Measurements from ENCODE around the gene ADORA2A.

The ADORA2A gene

DNA sequence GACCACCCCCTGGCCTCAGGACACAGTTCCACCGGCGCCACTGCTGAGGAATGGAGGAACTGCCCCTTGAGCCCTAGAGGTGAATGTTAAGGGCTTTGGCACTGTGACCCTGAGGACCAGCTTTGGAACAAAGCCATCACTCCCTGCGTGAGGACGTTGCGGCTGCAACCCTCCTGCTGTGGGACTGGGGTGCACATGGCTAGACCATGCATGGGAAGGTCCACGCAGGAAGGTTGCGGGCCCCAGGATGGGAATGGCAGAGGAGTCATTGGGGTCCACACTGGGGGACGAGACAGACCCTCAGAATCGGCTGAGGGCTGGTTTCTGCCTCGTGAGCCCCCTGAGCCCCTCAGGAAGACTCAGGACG is 6.4 kb upstream of the ADORA2A start:
- TF ChIP-seq, protein P1, sequence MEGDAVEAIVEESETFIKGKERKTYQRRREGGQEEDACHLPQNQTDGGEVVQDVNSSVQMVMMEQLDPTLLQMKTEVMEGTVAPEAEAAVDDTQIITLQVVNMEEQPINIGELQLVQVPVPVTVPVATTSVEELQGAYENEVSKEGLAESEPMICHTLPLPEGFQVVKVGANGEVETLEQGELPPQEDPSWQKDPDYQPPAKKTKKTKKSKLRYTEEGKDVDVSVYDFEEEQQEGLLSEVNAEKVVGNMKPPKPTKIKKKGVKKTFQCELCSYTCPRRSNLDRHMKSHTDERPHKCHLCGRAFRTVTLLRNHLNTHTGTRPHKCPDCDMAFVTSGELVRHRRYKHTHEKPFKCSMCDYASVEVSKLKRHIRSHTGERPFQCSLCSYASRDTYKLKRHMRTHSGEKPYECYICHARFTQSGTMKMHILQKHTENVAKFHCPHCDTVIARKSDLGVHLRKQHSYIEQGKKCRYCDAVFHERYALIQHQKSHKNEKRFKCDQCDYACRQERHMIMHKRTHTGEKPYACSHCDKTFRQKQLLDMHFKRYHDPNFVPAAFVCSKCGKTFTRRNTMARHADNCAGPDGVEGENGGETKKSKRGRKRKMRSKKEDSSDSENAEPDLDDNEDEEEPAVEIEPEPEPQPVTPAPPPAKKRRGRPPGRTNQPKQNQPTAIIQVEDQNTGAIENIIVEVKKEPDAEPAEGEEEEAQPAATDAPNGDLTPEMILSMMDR (IDR thresholded peaks at IDR 0.05; ENCODE audit: low read depth, low read length), result no peak
- H3K4me3 ChIP-seq (replicated peaks in 1 of 2; ENCODE audit: low read depth in 2 of 2, low read length in 2 of 2), result no peak overlapping the region

DNA sequence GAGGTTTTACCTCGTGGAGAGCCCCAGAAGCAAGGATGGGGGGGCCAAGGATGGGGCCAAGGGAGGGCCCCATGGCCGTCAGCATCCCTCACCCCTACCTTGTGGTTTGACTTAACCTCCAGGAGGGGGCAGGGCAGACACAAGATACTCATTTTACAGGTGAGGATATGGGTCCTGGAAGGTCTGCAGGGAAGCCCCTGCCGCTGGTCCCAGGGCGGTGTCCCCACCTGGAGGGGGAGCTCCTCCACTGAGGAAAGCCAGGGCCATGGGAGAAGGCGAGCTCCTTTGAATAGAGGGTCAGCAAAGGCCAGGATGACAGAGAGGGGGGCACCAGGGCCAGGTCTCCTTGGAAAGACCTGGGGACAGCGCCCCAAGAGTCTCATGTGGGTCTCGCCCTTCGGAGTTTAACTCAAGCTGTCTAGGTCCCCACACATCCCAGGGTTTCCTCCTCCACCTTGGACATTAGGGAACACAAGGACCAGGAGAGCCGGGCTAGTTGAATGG is 5.9 kb upstream of the ADORA2A start:
- no peak overlapping the region for H3K4me3 ChIP-seq (replicated peaks in 1 of 2; ENCODE audit: low read depth in 2 of 2, low read length in 2 of 2)
- no peak for DNase-seq (ENCODE audit: low read depth in 2 of 2)
- TF ChIP-seq, protein P1 (IDR thresholded peaks at IDR 0.05; ENCODE audit: low read depth, low read length), result no peak

More for the DNA sequence above, 6.4 kb upstream of the ADORA2A start:
- no peak for DNase-seq (ENCODE audit: low read depth in 2 of 2)

DNA sequence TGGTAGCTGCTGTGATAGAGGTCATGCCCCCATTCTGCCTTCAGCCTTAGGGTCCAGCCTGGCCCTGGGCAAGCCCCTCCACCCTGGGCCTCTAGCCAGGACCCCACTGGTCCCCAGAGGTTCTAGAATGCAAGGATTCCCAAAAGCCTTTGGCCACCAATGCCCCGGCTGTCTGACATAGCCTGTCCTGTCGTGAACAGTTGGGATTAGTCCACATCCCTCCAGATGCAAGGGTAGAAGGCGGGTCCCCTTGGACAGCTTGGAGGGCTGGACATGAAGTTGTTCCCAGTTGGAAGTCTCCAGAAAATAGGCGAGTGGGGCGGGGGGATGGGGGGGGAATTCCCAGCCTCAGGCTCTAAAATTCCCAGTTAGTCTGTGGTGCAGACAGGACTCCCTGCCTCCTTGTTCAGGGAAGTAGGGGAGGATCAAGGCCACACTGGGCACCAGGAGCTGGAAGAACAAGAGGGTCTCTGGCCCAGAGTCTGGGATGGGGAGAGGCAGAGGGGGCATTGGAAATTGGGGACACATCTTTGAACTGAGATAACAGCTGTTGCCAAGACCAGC is 5.2 kb upstream of the ADORA2A start:
- TF ChIP-seq, protein P1 (IDR thresholded peaks at IDR 0.05; ENCODE audit: low read depth, low read length), result no peak
- H3K4me3 ChIP-seq (replicated peaks in 1 of 2; ENCODE audit: low read depth in 2 of 2, low read length in 2 of 2), result no peak overlapping the region

GRCh38 chr22:24423519-24424000 is 3.8 kb upstream of the ADORA2A start:
- H3K4me3 ChIP-seq (replicated peaks in 1 of 2; ENCODE audit: low read depth in 2 of 2, low read length in 2 of 2), result peak overlapping the region in 1 of 2 donors; percentile 55
- TF ChIP-seq, protein P1 (IDR thresholded peaks at IDR 0.05; ENCODE audit: low read depth, low read length), result peak; percentile 27
- DNase-seq (ENCODE audit: low read depth in 2 of 2), result peak; percentile 33 to 40

More for the DNA sequence above, 5.2 kb upstream of the ADORA2A start:
- DNase-seq (ENCODE audit: low read depth in 2 of 2), result no peak

GRCh38 chr22:24424001-24424900 is 3.1 kb upstream of the ADORA2A start:
- TF ChIP-seq, protein P1 (IDR thresholded peaks at IDR 0.05; ENCODE audit: low read depth, low read length), result no peak
- H3K4me3 ChIP-seq (replicated peaks in 1 of 2; ENCODE audit: low read depth in 2 of 2, low read length in 2 of 2), result peak overlapping the region; percentile 38 to 55
- DNase-seq (ENCODE audit: low read depth in 2 of 2), result no peak

DNA sequence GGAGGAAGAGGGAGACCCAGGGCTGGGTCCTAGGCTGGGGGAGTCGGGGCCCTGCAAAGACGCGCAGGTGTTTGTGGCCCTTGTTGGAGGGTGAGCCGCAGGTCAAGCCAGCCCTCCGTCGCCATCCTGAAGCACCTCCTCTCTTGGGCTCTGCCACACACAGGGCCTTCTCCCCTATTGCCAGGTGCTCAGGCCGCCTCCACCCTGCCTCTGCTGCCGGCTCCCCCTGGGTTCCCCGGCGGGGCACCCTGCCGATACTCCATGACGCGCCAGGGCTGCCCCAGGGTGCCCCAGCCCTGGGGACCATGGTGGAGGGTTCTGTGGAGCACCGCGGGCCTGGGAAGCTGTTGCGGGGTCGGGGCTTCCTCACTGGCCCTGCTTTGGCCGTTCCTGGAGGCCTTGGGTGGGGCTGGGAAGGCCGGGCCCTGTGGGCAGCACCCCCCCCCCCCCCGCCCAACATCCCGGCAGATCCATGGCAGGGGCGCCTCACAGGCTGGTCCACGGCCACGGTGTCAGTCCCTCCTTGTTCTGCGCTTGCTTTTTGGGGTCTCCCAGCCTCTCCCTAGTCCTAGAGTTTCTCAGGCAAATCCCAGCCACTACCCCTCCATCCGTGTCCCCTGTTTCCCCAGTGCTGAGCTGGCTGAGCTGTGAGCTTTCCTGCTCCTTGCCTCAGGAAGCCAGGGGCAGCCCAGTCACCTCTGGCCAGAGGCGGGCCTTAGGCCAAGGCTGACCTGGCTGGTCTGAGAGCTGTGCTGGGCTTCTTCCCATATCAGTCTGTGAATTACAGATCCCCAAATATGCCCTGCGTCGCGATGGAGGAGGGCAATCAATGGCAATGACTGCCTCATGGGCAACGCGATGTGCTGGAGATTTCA is 2.3 kb upstream of the ADORA2A start:
- no peak for DNase-seq (ENCODE audit: low read depth in 2 of 2)
- TF ChIP-seq, protein P1 (IDR thresholded peaks at IDR 0.05; ENCODE audit: low read depth, low read length), result no peak
- H3K4me3 ChIP-seq (replicated peaks in 1 of 2; ENCODE audit: low read depth in 2 of 2, low read length in 2 of 2), result no peak overlapping the region
